Breast epithelium (tissue), 3 donors: ENCODE measurements around the gene CDCP1.

Source experiments
- CTCF ChIP-seq, 3 donors: fragments of 450-650 bp; IDR thresholded peaks; one replicate each; pipeline ENCODE4 v1.5.1; 2016 to 2017; ENCODE audit warnings: antibody characterized with exemption in 3 of 3, mild to moderate bottlenecking in 3 of 3, moderate library complexity in 3 of 3
- POLR2A ChIP-seq: fragments of 450-650 bp; IDR thresholded peaks from one replicate; pipeline ENCODE4 v1.6.1; 2016; ENCODE audit warnings: antibody characterized with exemption, mild to moderate bottlenecking, moderate library complexity
- POLR2AphosphoS5 ChIP-seq, 3 donors: sonication (generic); formaldehyde crosslinking; IDR thresholded peaks; one replicate each; pipeline ENCODE4 v1.6.1; 2017; ENCODE audit warnings: antibody characterized with exemption in 3 of 3

GRCh38 chr3:45145681-45146614 is at the start of gene CDCP1:
- TF ChIP-seq CTCF (IDR thresholded peaks at IDR 0.05) (no peak), POLR2A (peak; percentile 24), POLR2AphosphoS5 (IDR thresholded peaks at IDR 0.05) (peak in 2 of 3 donors; percentile 7 to 33)
